Choroid plexus epithelial cell (primary cell): ENCODE data around the gene RPTOR.

Experiments used
- DNase-seq: peaks from one replicate; pipeline ENCODE4 v3.0.0-alpha.2; 2010; ENCODE audit warnings: low read depth
- H3K4me3 ChIP-seq: 2 replicates; pipeline ENCODE4 v1.5.1; 2011; ENCODE audit warnings: low read depth, mild to moderate bottlenecking, control low read depth, low read length, moderate library complexity
- CTCF ChIP-seq: conservative IDR thresholded peaks from 2 replicates; pipeline ENCODE4 v1.5.1; 2011; ENCODE audit warnings: low read depth, mild to moderate bottlenecking, control low read depth, inconsistent platforms, low read length, moderate library complexity

Gene RPTOR

DNA sequence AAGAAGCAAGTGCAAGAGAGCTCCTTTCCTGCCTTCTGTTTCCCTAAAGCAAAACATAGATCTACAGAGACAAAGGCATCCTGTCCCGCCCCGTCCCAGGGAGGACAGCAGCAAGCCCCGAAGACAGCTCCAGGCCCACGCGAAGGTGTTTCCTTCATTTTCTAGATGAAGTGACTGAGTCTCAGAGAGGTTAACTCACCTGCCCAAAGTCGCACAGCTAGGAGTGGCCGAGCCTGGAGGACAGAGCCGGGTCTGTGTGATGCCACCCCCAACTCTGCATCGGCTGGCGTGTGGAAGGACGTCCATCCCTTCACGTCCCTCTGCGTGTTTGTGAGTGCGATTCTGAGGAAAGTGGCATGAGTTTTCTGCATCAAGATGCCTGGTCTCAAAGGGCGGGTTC lies 259.8 kb downstream of the RPTOR start:
- no peak for TF ChIP-seq CTCF
- no peak for DNase-seq
- no peak overlapping the region for H3K4me3 ChIP-seq

DNA sequence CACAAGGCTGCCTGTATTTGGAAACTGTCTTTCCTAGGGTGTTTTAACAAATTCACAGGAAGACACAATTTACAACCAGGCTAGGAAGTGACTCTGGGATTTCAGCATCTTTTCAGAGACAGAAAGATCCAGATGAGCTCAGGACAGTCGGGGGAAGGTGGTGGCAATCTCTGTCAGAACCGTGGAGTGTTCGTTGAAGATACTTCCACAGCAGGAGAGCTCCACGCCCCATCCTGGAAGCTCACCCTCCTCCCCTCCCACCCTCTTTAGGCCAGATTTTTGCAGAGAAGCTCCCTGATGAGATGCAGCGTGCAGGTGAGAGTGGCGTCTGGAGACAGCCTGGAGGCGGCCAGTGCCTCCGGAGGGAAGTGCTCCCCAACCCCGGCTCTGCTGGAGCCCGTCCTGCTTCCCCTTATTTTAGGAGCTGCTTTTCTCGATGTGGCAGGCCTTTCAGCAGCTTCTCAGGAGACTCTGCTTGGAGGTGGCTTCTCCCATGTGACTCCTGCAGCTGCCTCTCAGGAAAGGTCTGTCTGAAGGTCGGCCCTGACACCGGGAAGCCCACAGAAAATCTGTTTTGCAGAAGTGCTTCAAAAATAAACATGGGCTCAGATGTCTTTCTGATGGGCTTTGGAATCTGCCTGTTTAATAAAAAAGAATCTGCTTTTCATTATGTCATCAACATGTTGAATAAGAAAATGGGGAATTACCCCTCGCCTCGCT lies 260.6 kb downstream of the RPTOR start:
- no peak for TF ChIP-seq CTCF
- H3K4me3 ChIP-seq: no peak overlapping the region
- DNase-seq: peak; percentile 61

- no peak for TF ChIP-seq CTCF
- no peak overlapping the region for H3K4me3 ChIP-seq
- DNase-seq: no peak
Observed at GRCh38 chr17:80807014-80807413, 262.4 kb downstream of the RPTOR start.

DNA sequence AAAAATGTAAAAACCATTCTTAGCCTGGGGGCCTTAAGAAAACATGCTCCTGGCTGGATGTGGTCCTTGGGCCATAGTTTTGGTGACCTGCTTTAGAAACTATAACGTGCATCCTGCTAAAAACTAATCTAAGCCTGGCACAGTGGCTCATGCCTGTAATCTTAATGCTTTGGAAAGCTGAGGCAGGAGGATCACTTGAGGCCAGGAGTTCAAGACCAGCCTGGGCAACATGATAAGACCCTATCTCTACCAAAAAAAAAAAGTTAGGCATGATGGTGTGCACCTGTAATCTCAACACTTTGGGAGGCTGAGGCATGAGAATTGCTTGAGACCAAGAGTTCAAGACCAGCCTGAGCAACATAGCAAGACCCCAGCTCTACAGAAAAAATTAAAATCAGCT lies 263.2 kb downstream of the RPTOR start:
- DNase-seq: no peak
- TF ChIP-seq CTCF: no peak

DNA sequence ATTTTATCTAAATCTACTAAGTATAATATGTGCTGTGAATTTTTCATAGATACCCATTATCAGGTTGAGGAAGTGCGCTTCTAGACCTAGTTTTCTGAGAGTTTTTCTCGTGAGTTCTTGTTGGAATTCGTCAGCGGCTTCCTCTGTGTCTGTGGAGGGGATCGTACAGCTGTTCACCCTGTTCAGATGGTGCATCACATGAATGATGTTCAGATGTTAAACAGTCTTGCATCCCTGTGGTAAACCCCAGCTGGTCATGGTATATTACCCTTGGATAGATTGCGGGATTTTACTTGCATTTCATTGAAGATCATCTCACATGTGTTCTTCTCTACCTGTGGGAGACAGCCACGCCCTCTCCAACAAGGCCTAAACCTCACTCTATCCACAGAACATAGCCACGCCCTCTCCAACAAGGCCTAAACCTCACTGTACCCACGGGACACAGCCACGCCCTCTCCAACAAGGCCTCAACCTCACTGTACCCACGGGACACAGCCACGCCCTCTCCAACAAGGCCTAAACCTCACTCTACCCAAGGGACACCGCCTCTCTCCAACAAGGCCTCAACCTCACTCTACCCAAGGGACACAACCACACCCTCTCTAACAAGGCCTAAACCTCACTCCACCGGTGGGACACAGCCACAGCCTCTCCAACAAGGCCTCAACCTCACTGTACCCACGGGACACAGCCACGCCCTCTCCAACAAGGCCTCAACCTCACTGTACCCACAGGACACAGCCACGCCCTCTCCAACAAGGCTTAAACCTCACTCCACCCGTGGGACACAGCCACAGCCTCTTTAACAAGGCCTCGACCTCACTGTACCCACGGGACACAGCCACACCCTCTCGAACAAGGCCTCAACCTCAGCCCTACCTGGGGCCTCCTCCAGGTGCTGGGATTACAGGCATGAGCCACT lies 266.8 kb downstream of the RPTOR start:
- DNase-seq: no peak
- no peak for TF ChIP-seq CTCF
- no peak overlapping the region for H3K4me3 ChIP-seq

More for the DNA sequence above, 263.2 kb downstream of the RPTOR start:
- H3K4me3 ChIP-seq: no peak overlapping the region

GRCh38 chr17:80812362-80813088 lies 267.9 kb downstream of the RPTOR start:
- DNase-seq: no peak
- no peak overlapping the region for H3K4me3 ChIP-seq
- TF ChIP-seq CTCF: no peak
